Liver (tissue), 9 donors: ENCODE results near the gene PPP2R2B. TPM values are rescaled to one million over a fixed set of nuclear protein-coding genes. Genes with fewer than 3 reads are reported as not detected.

Experiments
- DNase-seq: peaks from one replicate; pipeline ENCODE4 v3.0.0-alpha.2; 2017; ENCODE audit warnings: low spot score
- H3K27ac ChIP-seq, 2 donors: one replicate each; pipeline ENCODE4 v1.7.0; 2013; ENCODE audit warnings: inconsistent platforms in 2 of 2, low read length in 2 of 2, control low read depth in 1 of 2, low read depth in 1 of 2, mild to moderate bottlenecking in 1 of 2
- H3K27me3 ChIP-seq, 4 donors: one replicate each; pipeline versions ENCODE4 v1.6.1 to v1.7.0; 2013; ENCODE audit warnings: low read length in 3 of 4, inconsistent platforms in 1 of 4, mild to moderate bottlenecking in 1 of 4, moderate library complexity in 1 of 4; ENCODE audit not compliant: control insufficient read depth in 4 of 4, insufficient read depth in 4 of 4
- H3K36me3 ChIP-seq, 4 donors: one replicate each; pipeline versions ENCODE4 v1.6.1 to v1.7.0; 2013; ENCODE audit warnings: low read length in 3 of 4, mild to moderate bottlenecking in 3 of 4, low read depth in 1 of 4, moderate library complexity in 1 of 4; ENCODE audit not compliant: control insufficient read depth in 4 of 4, insufficient read depth in 3 of 4
- H3K4me1 ChIP-seq, 4 donors: one replicate each; pipeline versions ENCODE4 v1.6.1 to v1.7.0; 2013; ENCODE audit warnings: low read length in 3 of 4, mild to moderate bottlenecking in 3 of 4, moderate library complexity in 1 of 4; ENCODE audit not compliant: control insufficient read depth in 4 of 4, insufficient read depth in 4 of 4
- H3K4me3 ChIP-seq, 3 donors: one replicate each; pipeline versions ENCODE4 v1.6.1 to v1.7.0; 2013; ENCODE audit warnings: low read length in 3 of 3, control low read depth in 1 of 3, low read depth in 1 of 3, mild to moderate bottlenecking in 1 of 3
- H3K9ac ChIP-seq, 2 donors: one replicate each; pipeline ENCODE4 v1.7.0; 2013; ENCODE audit warnings: low read length in 2 of 2, mild to moderate bottlenecking in 2 of 2, moderate library complexity in 2 of 2, control low read depth in 1 of 2, low read depth in 1 of 2
- H3K9me3 ChIP-seq, 4 donors: one replicate each; pipeline versions ENCODE4 v1.6.1 to v1.7.0; 2013; ENCODE audit warnings: low read length in 3 of 4; ENCODE audit not compliant: control insufficient read depth in 4 of 4
- CTCF ChIP-seq: fragments of 150-350 bp; IDR thresholded peaks from 2 replicates; pipeline ENCODE4 v1.5.1; 2017; ENCODE audit warnings: improper control_type of control experiment, low read depth, low read length; ENCODE audit not compliant: missing input control
- EGR1 ChIP-seq, 2 donors: IDR thresholded peaks; 2 replicates each; pipeline ENCODE4 v1.6.1; 2016 to 2018; ENCODE audit warnings: antibody characterized with exemption in 2 of 2, low read depth in 2 of 2
- FOXA1 ChIP-seq: IDR thresholded peaks from 2 replicates; pipeline ENCODE4 v1.6.1; 2016; ENCODE audit warnings: antibody characterized with exemption
- FOXA2 ChIP-seq: IDR thresholded peaks from 2 replicates; pipeline ENCODE4 v1.6.1; 2016; ENCODE audit warnings: antibody characterized with exemption
- HNF4A ChIP-seq, 2 donors: conservative IDR thresholded peaks; 2 replicates each; pipeline ENCODE4 v1.6.1; 2016; ENCODE audit warnings: antibody characterized with exemption in 2 of 2, mild to moderate bottlenecking in 2 of 2
- HNF4G ChIP-seq: IDR thresholded peaks from 2 replicates; pipeline ENCODE4 v1.6.1; 2016; ENCODE audit warnings: antibody characterized with exemption
- JUND ChIP-seq, 2 donors: IDR thresholded peaks; 2 replicates each; pipeline ENCODE4 v1.6.1; 2016; ENCODE audit warnings: antibody characterized with exemption in 2 of 2
- MAX ChIP-seq: IDR thresholded peaks from 2 replicates; pipeline ENCODE4 v1.6.1; 2016; ENCODE audit warnings: antibody characterized with exemption
- NR2F2 ChIP-seq: IDR thresholded peaks from 2 replicates; pipeline ENCODE4 v1.6.1; 2016; ENCODE audit warnings: antibody characterized with exemption
- RAD21 ChIP-seq, 2 donors: IDR thresholded peaks; 2 replicates each; pipeline ENCODE4 v1.6.1; 2016; ENCODE audit warnings: antibody characterized with exemption in 2 of 2, mild to moderate bottlenecking in 2 of 2
- REST ChIP-seq: IDR thresholded peaks from 2 replicates; pipeline ENCODE4 v1.6.1; 2016; ENCODE audit warnings: antibody characterized with exemption, mild to moderate bottlenecking
- RXRA ChIP-seq, 2 donors: IDR thresholded peaks; 2 replicates each; pipeline ENCODE4 v1.6.1; 2017 to 2018; ENCODE audit warnings: antibody characterized with exemption in 2 of 2, mild to moderate bottlenecking in 1 of 2
- SP1 ChIP-seq: IDR thresholded peaks from 2 replicates; pipeline ENCODE4 v1.6.1; 2018; ENCODE audit warnings: antibody characterized with exemption, mild to moderate bottlenecking
- TAF1 ChIP-seq: conservative IDR thresholded peaks from 2 replicates; pipeline ENCODE4 v1.6.1; 2016; ENCODE audit warnings: antibody characterized with exemption, mild to moderate bottlenecking
- YY1 ChIP-seq: IDR thresholded peaks from 2 replicates; pipeline ENCODE4 v1.6.1; 2016; ENCODE audit warnings: antibody characterized with exemption, mild to moderate bottlenecking
- ZBTB33 ChIP-seq: IDR thresholded peaks from 2 replicates; pipeline ENCODE4 v1.6.1; 2016; ENCODE audit warnings: antibody characterized with exemption
- WGBS: extraction: QIAGEN DNeasy Blood & Tissue Kit; methylation state at CpG from one replicate; pipeline ENCODE4 v1.1.7; 2013; 5-methylcytosine and 5-hydroxymethylcytosine counted together
- polyA plus RNA-seq, 2 donors: library from polyadenylated mRNA; stranded (reverse) in 1 of 2; unstranded in 1 of 2; fragments of 200-250 nt in 1 of 2; fragments of >200 nt in 1 of 2; fragmentation: Nextera tagmentation in 1 of 2; extraction: Ambion mirVana in 1 of 2; gene quantifications; one replicate each; pipeline versions ENCODE4 v1.2.1 to v1.2.3, GENCODE V29; 2013 to 2015
- total RNA-seq, 2 donors: library from RNA; depleted of rRNA; stranded (reverse); fragments of >200 nt; gene quantifications; one replicate each; pipeline ENCODE4 v1.2.3, GENCODE V29; 2014
- donor health status: healthy.
- donor health status: healthy.
- donor health status: healthy.
- donor health status: healthy.
- donor health status: healthy.

Gene PPP2R2B
- total and polyA plus RNA-seq, 4 donors, result 0.15 to 6.3 (median 0.40) TPM

- 96% methylated on average over 1 of the region's 1 CpG for WGBS
- Histone ChIP-seq H3K4me3 (no peak overlapping the region), H3K27ac (no peak overlapping the region), H3K27me3 (no peaks in the 10 kb centered on the region), H3K9ac (no peak overlapping the region), H3K36me3 (no peaks in the 10 kb centered on the region), H3K4me1 (no peaks in the 10 kb centered on the region), H3K9me3 (no peaks in the 10 kb centered on the region)
- DNase-seq, result no peak
- TF ChIP-seq YY1 (no peak), NR2F2 (no peak), REST (no peak)
Observed at GRCh38 chr5:146904890-146905289, 26.3 kb upstream of the PPP2R2B start.

- TF ChIP-seq HNF4G (no peak), TAF1 (no peak), REST (no peak), RXRA (IDR thresholded peaks at IDR 0.05) (no peak), JUND (IDR thresholded peaks at IDR 0.05) (no peak), YY1 (no peak), FOXA2 (no peak), SP1 (no peak), RAD21 (IDR thresholded peaks at IDR 0.05) (no peak), CTCF (no peak), HNF4A (conservative IDR thresholded peaks at IDR 0.05) (no peak), FOXA1 (no peak), ZBTB33 (no peak), MAX (no peak), EGR1 (IDR thresholded peaks at IDR 0.05; ENCODE audit: low read depth in 2 of 2) (no peak)
- WGBS, result 93% methylated on average over 1 of the region's 1 CpG
- no peak overlapping the region for H3K27ac ChIP-seq
- no peak overlapping the region for H3K4me3 ChIP-seq
- no peaks in the 10 kb centered on the region for H3K36me3 ChIP-seq
- H3K4me1 ChIP-seq, result no peaks in the 10 kb centered on the region
- H3K9me3 ChIP-seq, result no peaks in the 10 kb centered on the region
- DNase-seq, result no peak
- H3K9ac ChIP-seq, result no peak overlapping the region
- no peaks in the 10 kb centered on the region for H3K27me3 ChIP-seq
Observed at GRCh38 chr5:146903789-146904188, 25.2 kb upstream of the PPP2R2B start.
